ENCODE results near the gene JAZF1.

JAZF1 gene

DNA sequence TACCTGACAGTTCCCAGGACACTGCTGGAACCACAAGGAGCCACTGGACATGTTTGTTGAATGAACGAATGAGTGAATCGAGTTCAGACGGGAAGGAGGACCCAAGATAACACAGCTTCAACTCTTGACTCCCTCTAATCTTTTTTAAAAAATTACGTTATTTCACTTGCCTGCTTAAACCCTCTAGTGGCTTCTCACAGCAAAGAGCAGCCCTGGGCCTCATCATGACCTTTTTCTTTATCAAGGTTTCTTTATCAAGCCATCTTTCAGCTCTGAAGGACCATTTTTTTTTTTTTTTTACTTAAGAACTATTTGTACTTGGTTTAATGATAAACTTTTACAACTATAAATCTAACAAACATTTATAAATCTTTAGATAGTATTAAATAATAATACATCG lies 330.1 kb downstream of the JAZF1 start:
- TF ChIP-seq, protein P1, sequence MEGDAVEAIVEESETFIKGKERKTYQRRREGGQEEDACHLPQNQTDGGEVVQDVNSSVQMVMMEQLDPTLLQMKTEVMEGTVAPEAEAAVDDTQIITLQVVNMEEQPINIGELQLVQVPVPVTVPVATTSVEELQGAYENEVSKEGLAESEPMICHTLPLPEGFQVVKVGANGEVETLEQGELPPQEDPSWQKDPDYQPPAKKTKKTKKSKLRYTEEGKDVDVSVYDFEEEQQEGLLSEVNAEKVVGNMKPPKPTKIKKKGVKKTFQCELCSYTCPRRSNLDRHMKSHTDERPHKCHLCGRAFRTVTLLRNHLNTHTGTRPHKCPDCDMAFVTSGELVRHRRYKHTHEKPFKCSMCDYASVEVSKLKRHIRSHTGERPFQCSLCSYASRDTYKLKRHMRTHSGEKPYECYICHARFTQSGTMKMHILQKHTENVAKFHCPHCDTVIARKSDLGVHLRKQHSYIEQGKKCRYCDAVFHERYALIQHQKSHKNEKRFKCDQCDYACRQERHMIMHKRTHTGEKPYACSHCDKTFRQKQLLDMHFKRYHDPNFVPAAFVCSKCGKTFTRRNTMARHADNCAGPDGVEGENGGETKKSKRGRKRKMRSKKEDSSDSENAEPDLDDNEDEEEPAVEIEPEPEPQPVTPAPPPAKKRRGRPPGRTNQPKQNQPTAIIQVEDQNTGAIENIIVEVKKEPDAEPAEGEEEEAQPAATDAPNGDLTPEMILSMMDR (IDR thresholded peaks at IDR 0.05; ENCODE audit: extremely low read depth, insufficient read depth, missing control alignments): no peak
- in situ Hi-C loops (cut with MboI; ENCODE audit: low pct_unique_long_range_greater_than_20kb, low sequenced_read_pairs, unreplicated experiment): no loop called here
- no peak for DNase-seq (ENCODE audit: low spot score)

- in situ Hi-C loops (cut with MboI; ENCODE audit: low pct_unique_long_range_greater_than_20kb, low sequenced_read_pairs, unreplicated experiment): no loop called here
- DNase-seq (ENCODE audit: low spot score): no peak
- TF ChIP-seq, protein P1 (IDR thresholded peaks at IDR 0.05; ENCODE audit: extremely low read depth, insufficient read depth, missing control alignments): no peak
Measured at GRCh38 chr7:27846388-27846787, 334.2 kb downstream of the JAZF1 start.

DNA sequence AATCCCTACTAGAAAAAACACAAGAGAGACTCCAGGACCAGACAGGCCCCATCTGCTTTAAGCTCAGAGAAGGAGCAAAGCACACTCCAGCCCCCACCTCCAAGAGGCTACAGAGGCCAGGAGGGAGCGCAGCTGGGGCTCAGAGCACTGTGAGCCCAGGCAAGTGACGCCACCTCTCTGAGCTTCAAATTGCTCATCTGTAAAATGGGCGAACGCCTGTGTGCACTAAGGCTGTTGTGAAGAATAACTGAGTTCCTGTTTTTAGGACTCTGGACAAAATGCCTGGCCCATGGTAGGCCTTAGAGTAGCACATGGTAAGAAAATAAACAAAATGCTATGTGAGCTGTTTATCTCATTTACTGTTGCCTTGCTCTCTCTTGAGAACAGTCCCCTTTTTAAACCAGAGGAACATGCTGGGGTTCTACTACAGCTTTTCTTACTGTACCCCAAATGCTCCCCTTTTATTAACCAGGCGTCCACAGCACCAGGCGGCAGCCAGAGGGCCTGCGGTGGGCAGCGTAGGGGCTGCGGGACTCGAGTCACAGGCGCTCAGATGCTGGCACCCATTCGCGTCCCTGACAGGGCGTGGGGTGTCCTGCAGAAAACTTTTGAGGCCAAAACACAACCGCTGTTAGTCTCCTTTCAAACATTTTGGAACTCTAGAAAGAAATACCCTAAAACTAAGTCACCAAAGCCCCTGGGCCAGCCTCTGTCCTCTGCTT lies 336.9 kb downstream of the JAZF1 start:
- in situ Hi-C loops (cut with MboI; ENCODE audit: low pct_unique_long_range_greater_than_20kb, low sequenced_read_pairs, unreplicated experiment): no loop called here
- TF ChIP-seq, protein P1 (IDR thresholded peaks at IDR 0.05; ENCODE audit: extremely low read depth, insufficient read depth, missing control alignments): no peak
- peak; percentile 12 for DNase-seq (ENCODE audit: low spot score)

- in situ Hi-C loops (cut with MboI; ENCODE audit: low pct_unique_long_range_greater_than_20kb, low sequenced_read_pairs, unreplicated experiment): no loop called here
- TF ChIP-seq, protein P1 (IDR thresholded peaks at IDR 0.05; ENCODE audit: extremely low read depth, insufficient read depth, missing control alignments): no peak
- peak; percentile 13 for DNase-seq (ENCODE audit: low spot score)
Measured at GRCh38 chr7:27842851-27843250, 337.7 kb downstream of the JAZF1 start.

- TF ChIP-seq, protein P1 (IDR thresholded peaks at IDR 0.05; ENCODE audit: extremely low read depth, insufficient read depth, missing control alignments): no peak
Measured at GRCh38 chr7:27842094-27842692, 338.4 kb downstream of the JAZF1 start.

DNA sequence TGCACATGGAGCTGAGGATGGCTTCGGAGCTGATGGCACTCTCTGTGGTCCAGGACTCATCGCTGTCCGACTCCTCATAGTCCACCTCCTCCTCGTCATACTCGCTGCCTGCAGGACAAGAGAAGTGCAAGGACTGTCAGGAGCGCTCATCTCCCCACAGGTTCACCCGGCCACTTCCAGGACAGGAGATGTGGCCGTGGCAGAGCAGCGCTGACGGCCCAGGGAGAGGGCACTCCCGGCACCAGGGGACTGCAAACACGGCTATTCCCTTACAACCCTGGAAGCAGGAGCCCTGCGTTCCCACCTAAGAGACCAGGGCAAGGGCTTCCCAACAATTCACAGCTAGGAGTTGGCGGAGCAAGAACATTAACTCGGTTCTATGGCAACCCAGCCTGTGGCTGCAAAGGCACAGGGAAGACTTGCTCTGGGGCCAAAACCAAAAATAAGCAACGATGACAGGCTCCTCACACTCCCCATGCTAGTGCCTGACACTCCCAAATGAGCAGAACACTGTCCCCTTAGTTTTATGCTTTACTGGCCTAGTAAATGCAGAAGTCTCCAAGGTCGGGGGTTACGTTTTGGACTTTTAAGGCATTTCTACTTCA lies 339.7 kb downstream of the JAZF1 start:
- TF ChIP-seq, protein P1 (IDR thresholded peaks at IDR 0.05; ENCODE audit: extremely low read depth, insufficient read depth, missing control alignments): no peak
- in situ Hi-C loops (cut with MboI; ENCODE audit: low pct_unique_long_range_greater_than_20kb, low sequenced_read_pairs, unreplicated experiment): no loop called here
- DNase-seq (ENCODE audit: low spot score): no peak

More at GRCh38 chr7:27842094-27842692, 338.4 kb downstream of the JAZF1 start:
- no peak for DNase-seq (ENCODE audit: low spot score)
- in situ Hi-C loops (cut with MboI; ENCODE audit: low pct_unique_long_range_greater_than_20kb, low sequenced_read_pairs, unreplicated experiment): no loop called here
